T-cell (primary cell): ENCODE data around the gene TCEA2. TPM values are rescaled to one million over a fixed set of nuclear protein-coding genes. Genes with fewer than 3 reads are reported as not detected.
A peak's percentile ranks its signal among the peaks of the same experiment; 100 is the strongest.

ENCODE experiments used
- ATAC-seq, 4 experiments: fragments of 200-7000 bp in 3 of 4; fragments of 150-1000 bp in 1 of 4; cut with Tn5 transposase; replicated peaks in 1 of 4; 1 replicate in 3 of 4; 2 replicates in 1 of 4; pipeline ENCODE4 v1.10.0; 2021; ENCODE audit warnings: moderate library complexity in 3 of 4, mild to moderate bottlenecking in 2 of 4, moderate number of reproducible peaks in 1 of 4
- CTCF ChIA-PET, 2 donors: fragments of 300-600 bp; sonication (Branson Sonifier 250); formaldehyde crosslinking; loops; one replicate each; lab custom pipeline; 2022; ENCODE audit warnings: antibody characterized with exemption in 2 of 2; lab: Charles Lee
- POLR2A ChIA-PET, 2 donors: fragments of 300-600 bp; sonication (Branson Sonifier 250); formaldehyde crosslinking; loops; one replicate each; lab custom pipeline; 2022; ENCODE audit warnings: antibody characterized with exemption in 2 of 2; lab: Charles Lee
- DNase-seq, 35 experiments: peaks; one replicate each; pipeline versions ENCODE4 v3.0.0 to v3.0.0-alpha.2; 2013 to 2023
- H3K27ac ChIP-seq: one replicate; pipeline ENCODE4 v1.5.1; 2013; ENCODE audit warnings: low read length
- H3K27me3 ChIP-seq, 2 experiments: replicated peaks in 1 of 2; 1 replicate in 1 of 2; 2 replicates in 1 of 2; pipeline versions ENCODE4 v1.6.1 to v1.7.0; 2013; ENCODE audit warnings: low read length in 1 of 2, mixed read lengths in 1 of 2; ENCODE audit not compliant: control insufficient read depth in 2 of 2, insufficient read depth in 2 of 2; ENCODE audit errors: extremely low read depth in 1 of 2
- H3K36me3 ChIP-seq, 2 donors: 1 replicate in 1 of 2; 2 replicates in 1 of 2; pipeline versions ENCODE4 v1.6.1 to v1.7.0; 2013; ENCODE audit warnings: low read length in 1 of 2; ENCODE audit not compliant: control insufficient read depth in 2 of 2, insufficient read depth in 1 of 2; ENCODE audit errors: extremely low read depth in 1 of 2
- H3K4me1 ChIP-seq, 2 experiments: 1 replicate in 1 of 2; 2 replicates in 1 of 2; pipeline versions ENCODE4 v1.6.1 to v1.7.0; 2013; ENCODE audit warnings: low read length in 2 of 2, mixed read lengths in 1 of 2; ENCODE audit not compliant: insufficient read depth in 2 of 2, control insufficient read depth in 1 of 2; ENCODE audit errors: extremely low read depth in 1 of 2
- H3K4me3 ChIP-seq, 2 donors: 1 replicate in 1 of 2; 2 replicates in 1 of 2; pipeline versions ENCODE4 v1.5.1 to v1.7.0; 2013; ENCODE audit warnings: mild to moderate bottlenecking in 2 of 2, low read length in 1 of 2, moderate library complexity in 1 of 2; ENCODE audit not compliant: control insufficient read depth in 1 of 2; ENCODE audit errors: extremely low read depth in 1 of 2
- H3K9me3 ChIP-seq: 2 replicates; pipeline ENCODE4 v1.7.0; 2013
- H3K27ac Mint-ChIP-seq, 2 donors: one replicate each; pipeline ENCODE4 v1.8.0; 2020 to 2021; ENCODE audit warnings: mild to moderate bottlenecking in 2 of 2, mixed read lengths in 2 of 2
- H3K27me3 Mint-ChIP-seq, 2 donors: one replicate each; pipeline ENCODE4 v1.8.0; 2021 to 2022; ENCODE audit warnings: mixed read lengths in 2 of 2
- H3K36me3 Mint-ChIP-seq: one replicate; pipeline ENCODE4 v1.8.0; 2021; ENCODE audit warnings: mixed read lengths
- H3K4me1 Mint-ChIP-seq, 3 donors: one replicate each; pipeline ENCODE4 v1.8.0; 2020 to 2022; ENCODE audit warnings: mixed read lengths in 3 of 3, mild to moderate bottlenecking in 1 of 3
- H3K4me3 Mint-ChIP-seq, 3 donors: one replicate each; pipeline ENCODE4 v1.8.0; 2020 to 2022; ENCODE audit warnings: mild to moderate bottlenecking in 3 of 3, mixed read lengths in 3 of 3, moderate library complexity in 3 of 3
- H3K9me3 Mint-ChIP-seq, 3 donors: one replicate each; pipeline ENCODE4 v1.8.0; 2020 to 2022; ENCODE audit warnings: mixed read lengths in 3 of 3
- WGBS: methylation state at CpG from one replicate; pipeline ENCODE4 v1.1.5; 2013; ENCODE audit warnings: missing lambda C conversion rate; ENCODE audit not compliant: insufficient coverage; 5-methylcytosine and 5-hydroxymethylcytosine counted together
- total RNA-seq, 35 experiments: library from RNA in 6 of 35; stranded (reverse) in 6 of 35; fragments of 120-200 nt in 1 of 35; gene quantifications; one replicate each; pipeline versions ENCODE4 v1.2.1 to v1.2.4 and lab custom pipeline; 2013 to 2026

The TCEA2 gene
- total RNA-seq, 5 donors from 2014 or later (not counting 1 experiment from before 2014, with no cell fraction given): 25.8 to 49.7 (median 40.1) TPM

DNA sequence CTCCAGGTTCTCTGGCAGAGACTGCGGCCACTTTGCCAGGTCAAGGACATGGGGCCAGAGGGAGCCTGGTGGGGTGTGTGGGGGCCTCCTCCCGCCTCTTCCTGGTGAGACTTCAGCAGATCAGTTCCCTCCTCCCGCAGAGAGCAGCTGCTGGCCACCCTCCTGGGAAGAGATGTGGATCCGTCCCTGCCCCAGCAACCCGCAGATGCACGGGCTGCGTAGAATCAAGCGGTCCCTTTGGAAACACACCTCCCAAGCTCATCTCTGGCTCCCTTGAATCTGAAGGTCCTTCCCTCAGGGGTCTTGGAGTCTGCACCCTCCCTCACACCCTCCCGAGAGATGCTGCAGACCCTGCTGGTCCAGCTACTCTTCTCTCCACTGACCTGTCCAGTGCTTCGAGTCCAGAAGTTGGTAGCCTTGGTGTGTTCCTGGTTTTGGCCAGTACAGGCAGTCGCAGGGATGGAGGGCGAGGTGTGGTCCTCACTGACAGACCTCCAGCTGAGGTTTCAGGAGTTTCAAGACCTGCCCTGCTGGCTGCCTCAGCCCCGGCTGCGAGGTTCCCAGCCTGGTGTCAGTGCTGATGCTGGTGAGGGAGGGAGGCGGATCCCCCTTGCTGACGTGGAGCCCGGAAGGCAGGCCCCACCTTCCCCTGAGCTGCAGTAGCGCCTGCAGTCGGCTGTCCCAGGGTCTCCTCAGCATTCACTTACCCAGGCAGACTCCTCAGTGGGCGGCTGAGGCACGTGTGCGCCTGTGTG is 44.2 kb downstream of the TCEA2 start, which contains the start of gene NPBWR2:
Gene NPBWR2 (minus strand): TSS at position 585 of the 755 bp plus-strand sequence. CDS start 734 bp downstream, outside the sequence.
- H3K27me3 Mint-ChIP-seq: peaks cover 4 to 12% of the 10 kb centered on the region in 2 donors
- ChIA-PET CTCF (no interaction called here), POLR2A (no interaction called here)
- Histone ChIP-seq H3K4me1 (peaks cover 0 to 19% of the 10 kb centered on the region in 2 experiments), H3K36me3 (no peaks in the 10 kb centered on the region), H3K27me3 (peaks cover 0 to 43% of the 10 kb centered on the region in 2 experiments), H3K4me3 (no peak within 1 kb of the TSS), H3K9me3 (no peaks in the 10 kb centered on the region), H3K27ac (no peak within 1 kb of the TSS)
- H3K27ac Mint-ChIP-seq: no peak within 1 kb of the TSS
- peak in 22 of 35 experiments; percentile 18 to 58 (median 36) for DNase-seq
- H3K9me3 Mint-ChIP-seq: no peaks in the 10 kb centered on the region
- ATAC-seq: peak; percentile 55 to 92 (median 62)
- no peak within 1 kb of the TSS for H3K4me3 Mint-ChIP-seq
- 48% methylated on average over 12 of the region's 22 CpGs for WGBS
- H3K4me1 Mint-ChIP-seq: peaks cover 8 to 17% (median 17%) of the 10 kb centered on the region in 3 donors
- no peaks in the 10 kb centered on the region for H3K36me3 Mint-ChIP-seq

DNA sequence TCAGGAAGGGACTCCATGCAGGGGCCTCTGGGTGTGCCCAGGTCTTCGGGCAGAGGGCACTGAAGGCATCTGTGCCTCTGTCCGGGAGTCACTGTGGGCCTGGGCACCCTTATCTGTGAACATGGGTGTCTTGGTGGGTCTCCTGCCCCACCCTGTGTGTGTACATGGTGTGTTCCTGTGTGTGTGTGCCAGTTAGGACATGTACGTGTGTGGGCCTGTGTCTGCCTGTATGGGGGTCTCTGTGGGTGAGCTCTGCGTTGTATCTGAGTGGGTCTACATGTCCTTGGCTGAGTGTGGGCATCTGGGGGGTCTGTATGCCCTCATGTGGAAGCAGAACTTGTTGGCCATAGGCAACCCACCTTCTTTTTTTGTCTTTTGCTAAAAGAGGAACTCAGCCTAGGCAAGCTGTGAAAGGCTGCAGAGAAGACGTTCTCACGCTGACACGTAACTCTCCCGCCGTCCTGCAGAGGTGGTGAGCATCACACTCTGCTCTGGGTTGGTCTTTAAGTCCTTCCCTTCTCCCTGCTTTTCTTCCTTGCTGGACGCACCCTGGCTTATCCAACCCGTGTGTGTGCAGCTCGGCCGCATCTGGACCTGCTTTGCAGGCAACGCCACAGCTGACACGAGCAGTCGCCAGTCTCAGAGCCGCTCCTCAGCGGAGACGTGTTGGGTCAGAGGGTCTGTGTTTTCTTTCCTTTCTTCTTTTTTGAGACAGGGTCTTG is 44.9 kb downstream of the TCEA2 start:
- no peaks in the 10 kb centered on the region for H3K9me3 ChIP-seq
- peaks cover under 1 to 9% of the 10 kb centered on the region in 2 donors for H3K27me3 Mint-ChIP-seq
- WGBS: 72% methylated on average over 12 of the region's 19 CpGs
- peaks cover 6 to 13% (median 13%) of the 10 kb centered on the region in 3 donors for H3K4me1 Mint-ChIP-seq
- peak in 1 of 4 experiments; percentile 8 for ATAC-seq
- H3K4me1 ChIP-seq: peaks cover 0 to 11% of the 10 kb centered on the region in 2 experiments
- H3K27ac Mint-ChIP-seq: no peak overlapping the region
- ChIA-PET CTCF (no interaction called here), POLR2A (no interaction called here)
- no peaks in the 10 kb centered on the region for H3K36me3 Mint-ChIP-seq
- H3K36me3 ChIP-seq: no peaks in the 10 kb centered on the region
- H3K4me3 Mint-ChIP-seq: no peak overlapping the region
- H3K9me3 Mint-ChIP-seq: no peaks in the 10 kb centered on the region
- peak in 2 of 35 experiments; percentile 0 to 8 for DNase-seq
- peaks cover 0 to 36% of the 10 kb centered on the region in 2 experiments for H3K27me3 ChIP-seq
- H3K27ac ChIP-seq: no peak overlapping the region
- no peak overlapping the region for H3K4me3 ChIP-seq

DNA sequence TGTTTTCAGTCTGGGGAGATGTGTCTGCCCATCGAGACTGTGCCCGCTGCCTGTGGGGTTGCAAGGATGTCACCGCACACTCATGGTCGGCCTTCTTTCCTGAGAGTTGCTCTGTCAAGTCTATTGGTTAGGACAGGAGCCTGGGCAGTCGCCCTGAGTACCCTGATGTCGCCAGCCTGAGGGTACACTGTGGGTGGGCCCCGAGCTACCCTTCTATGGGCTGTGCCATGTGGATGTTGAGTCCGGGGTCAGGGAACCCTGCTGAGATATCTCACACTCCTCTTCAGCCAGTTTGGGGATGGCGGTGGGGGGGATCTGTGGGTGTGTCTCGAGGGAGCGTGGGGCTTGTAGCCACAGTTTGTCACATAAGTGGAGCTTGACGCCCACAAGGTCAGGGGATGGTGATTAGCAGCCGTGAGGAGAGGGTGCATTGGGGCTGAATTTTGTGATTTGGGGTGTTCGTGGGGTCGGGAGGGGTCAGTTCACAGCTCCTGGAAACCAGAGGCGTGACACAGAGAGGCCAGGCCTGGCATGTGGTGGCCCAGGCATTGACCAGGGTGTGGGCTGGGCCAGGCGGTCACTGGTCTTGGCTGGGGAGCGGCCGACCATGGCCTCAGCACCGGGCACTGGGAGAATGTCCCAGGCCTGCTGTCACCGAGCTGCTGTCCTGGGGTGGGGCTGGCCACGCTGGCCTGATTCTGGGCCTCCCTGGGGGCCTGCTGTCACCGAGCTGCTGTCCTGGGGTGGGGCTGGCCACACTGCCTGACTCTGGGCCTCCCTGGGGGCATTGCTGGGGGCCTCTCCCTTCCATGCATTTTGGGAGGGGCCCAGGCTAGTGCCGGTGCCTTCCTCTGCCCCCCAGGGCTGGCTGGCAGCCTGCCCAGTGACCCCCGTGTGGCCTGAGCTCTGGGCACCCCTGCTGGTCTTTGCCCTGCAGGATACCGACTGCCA is 46.0 kb downstream of the TCEA2 start:
- no peak overlapping the region for H3K4me3 ChIP-seq
- peaks cover 0 to 25% of the 10 kb centered on the region in 2 experiments for H3K27me3 ChIP-seq
- CTCF ChIA-PET: interaction anchor here in 1 of 2 donors (0.5 kb wide), 1 partner anchor 484 kb away, joined by 3 read pairs; no protein-coding TSS in a partner anchor
- H3K9me3 ChIP-seq: no peaks in the 10 kb centered on the region
- H3K36me3 ChIP-seq: no peaks in the 10 kb centered on the region
- Mint-ChIP-seq H3K27ac (no peak overlapping the region), H3K27me3 (no peaks in the 10 kb centered on the region), H3K4me1 (peaks cover 6 to 13% (median 12%) of the 10 kb centered on the region in 3 donors), H3K9me3 (no peaks in the 10 kb centered on the region), H3K36me3 (no peaks in the 10 kb centered on the region), H3K4me3 (no peak overlapping the region)
- WGBS: 75% methylated on average over 20 of the region's 26 CpGs
- H3K27ac ChIP-seq: no peak overlapping the region
- POLR2A ChIA-PET: no interaction called here
- ATAC-seq (no peak), DNase-seq (peak in 2 of 35 experiments; percentile 0 to 15)
- peaks cover 0 to 9% of the 10 kb centered on the region in 2 experiments for H3K4me1 ChIP-seq

DNA sequence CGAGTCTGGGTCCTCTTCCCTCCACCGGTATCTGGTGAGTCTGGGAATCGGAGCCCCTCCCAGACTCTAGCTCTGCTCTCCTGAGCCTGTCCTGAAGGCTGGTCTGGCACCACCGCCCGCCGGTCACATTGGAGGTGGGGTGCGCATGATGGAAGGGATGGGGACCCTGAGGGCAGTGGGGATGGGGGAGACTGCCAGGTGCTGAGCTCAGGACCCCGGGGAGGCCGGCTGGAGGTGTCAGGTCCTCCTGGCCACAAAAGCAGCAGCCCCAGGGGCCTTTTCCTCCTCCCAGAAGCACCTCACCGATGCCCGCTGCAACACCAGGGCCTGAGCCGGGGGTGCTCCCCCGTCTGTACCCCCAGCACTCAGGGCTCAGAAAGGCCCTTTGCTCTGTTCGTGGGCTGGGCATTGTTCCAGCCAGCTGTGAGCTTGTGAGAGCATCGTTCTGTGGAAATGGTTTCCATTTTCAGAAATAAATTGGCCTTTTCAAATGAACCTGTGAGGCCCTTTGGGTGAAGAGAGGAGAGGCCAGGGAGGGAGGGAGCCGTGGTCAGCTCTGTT is 46.9 kb downstream of the TCEA2 start:
- H3K27me3 ChIP-seq: peaks cover 0 to 18% of the 10 kb centered on the region in 2 experiments
- H3K4me3 ChIP-seq: no peak overlapping the region
- H3K27ac ChIP-seq: no peak overlapping the region
- Mint-ChIP-seq H3K4me1 (peaks cover 6 to 13% (median 12%) of the 10 kb centered on the region in 3 donors), H3K4me3 (no peak overlapping the region), H3K9me3 (no peaks in the 10 kb centered on the region), H3K36me3 (no peaks in the 10 kb centered on the region), H3K27me3 (no peaks in the 10 kb centered on the region), H3K27ac (no peak overlapping the region)
- H3K36me3 ChIP-seq: no peaks in the 10 kb centered on the region
- H3K9me3 ChIP-seq: no peaks in the 10 kb centered on the region
- ATAC-seq (no peak), DNase-seq (peak in 1 of 35 experiments; percentile 13)
- H3K4me1 ChIP-seq: peaks cover 0 to 9% of the 10 kb centered on the region in 2 experiments
- CTCF ChIA-PET: no interaction called here
- 70% methylated on average over 7 of the region's 16 CpGs for WGBS
- POLR2A ChIA-PET: no interaction called here

DNA sequence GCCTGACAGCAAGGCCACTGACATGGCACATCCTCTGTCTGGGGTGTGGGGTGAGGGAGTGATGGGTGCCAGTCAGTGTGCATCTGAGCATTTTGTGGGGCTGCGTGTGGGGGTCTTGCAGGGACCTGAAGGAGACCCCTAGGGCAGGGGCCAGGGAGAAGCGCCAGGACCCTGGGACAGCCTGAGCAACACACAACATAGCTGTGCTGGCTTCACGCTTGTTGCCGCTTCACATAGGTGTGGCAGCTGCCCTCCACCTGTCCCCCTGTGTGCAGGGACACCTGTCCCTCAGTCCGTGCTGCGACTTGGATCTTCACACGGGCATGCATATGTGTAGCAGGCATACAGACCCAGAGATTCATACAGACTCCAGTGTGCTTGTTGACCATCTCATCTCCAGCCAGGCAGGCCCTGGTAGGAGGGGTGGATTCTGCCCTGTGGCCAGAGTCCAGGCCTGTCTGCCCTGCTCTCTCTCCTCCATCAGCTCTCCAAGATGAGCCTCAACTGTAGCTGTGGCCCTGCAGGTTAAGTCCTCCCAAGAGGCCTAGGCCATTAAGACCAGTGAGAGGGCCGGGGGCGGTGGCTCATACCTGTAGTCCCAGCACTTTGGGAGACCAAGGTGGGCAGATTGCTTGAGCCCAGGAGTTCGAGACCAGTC is 47.5 kb downstream of the TCEA2 start:
- no peaks in the 10 kb centered on the region for H3K36me3 Mint-ChIP-seq
- H3K36me3 ChIP-seq: no peaks in the 10 kb centered on the region
- H3K27me3 ChIP-seq: peaks cover 0 to 15% of the 10 kb centered on the region in 2 experiments
- H3K9me3 ChIP-seq: no peaks in the 10 kb centered on the region
- H3K4me3 ChIP-seq: no peak overlapping the region
- peaks cover 6 to 13% (median 12%) of the 10 kb centered on the region in 3 donors for H3K4me1 Mint-ChIP-seq
- 91% methylated on average over 9 of the region's 10 CpGs for WGBS
- no peaks in the 10 kb centered on the region for H3K27me3 Mint-ChIP-seq
- ChIA-PET CTCF (no interaction called here), POLR2A (no interaction called here)
- no peak overlapping the region for H3K27ac ChIP-seq
- DNase-seq: peak in 1 of 35 experiments; percentile 22
- no peak for ATAC-seq
- H3K4me3 Mint-ChIP-seq: no peak overlapping the region
- no peak overlapping the region for H3K27ac Mint-ChIP-seq
- peaks cover 0 to 9% of the 10 kb centered on the region in 2 experiments for H3K4me1 ChIP-seq
- H3K9me3 Mint-ChIP-seq: no peaks in the 10 kb centered on the region
